ENCODE results near the gene GSTM2.
A peak's percentile ranks its signal among the peaks of the same experiment; 100 is the strongest.

The GSTM2 gene

DNA sequence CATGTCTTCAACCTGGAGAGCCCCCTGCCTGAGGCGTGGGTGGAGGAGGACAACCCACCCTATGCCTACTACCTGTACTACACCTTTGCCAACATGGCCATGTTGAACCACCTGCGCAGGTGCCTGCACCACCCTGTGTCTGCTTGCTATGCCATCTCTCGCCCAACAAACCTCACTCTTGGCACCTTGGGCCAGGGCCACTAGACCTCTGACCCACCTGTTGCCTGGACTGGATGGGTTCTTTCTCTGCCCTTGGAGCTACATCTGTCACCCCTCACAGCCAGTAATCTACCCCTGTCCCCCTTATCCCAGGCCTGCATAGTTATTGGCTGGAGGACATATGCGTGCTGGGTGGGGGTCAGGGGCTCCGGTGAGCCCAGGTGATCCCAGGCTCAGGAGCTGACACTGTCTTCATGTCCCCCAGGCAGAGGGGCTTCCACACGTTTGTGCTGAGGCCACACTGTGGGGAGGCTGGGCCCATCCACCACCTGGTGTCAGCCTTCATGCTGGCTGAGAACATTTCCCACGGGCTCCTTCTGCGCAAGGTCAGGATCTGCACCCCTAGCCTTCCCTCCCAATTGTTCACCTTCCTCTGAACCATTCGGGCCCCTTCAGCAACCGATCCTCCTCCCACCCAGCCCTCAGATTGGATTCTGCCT is 38.4 kb upstream of the GSTM2 start:
- no peak for DNase-seq (ENCODE audit: low read depth in 2 of 2)

DNA sequence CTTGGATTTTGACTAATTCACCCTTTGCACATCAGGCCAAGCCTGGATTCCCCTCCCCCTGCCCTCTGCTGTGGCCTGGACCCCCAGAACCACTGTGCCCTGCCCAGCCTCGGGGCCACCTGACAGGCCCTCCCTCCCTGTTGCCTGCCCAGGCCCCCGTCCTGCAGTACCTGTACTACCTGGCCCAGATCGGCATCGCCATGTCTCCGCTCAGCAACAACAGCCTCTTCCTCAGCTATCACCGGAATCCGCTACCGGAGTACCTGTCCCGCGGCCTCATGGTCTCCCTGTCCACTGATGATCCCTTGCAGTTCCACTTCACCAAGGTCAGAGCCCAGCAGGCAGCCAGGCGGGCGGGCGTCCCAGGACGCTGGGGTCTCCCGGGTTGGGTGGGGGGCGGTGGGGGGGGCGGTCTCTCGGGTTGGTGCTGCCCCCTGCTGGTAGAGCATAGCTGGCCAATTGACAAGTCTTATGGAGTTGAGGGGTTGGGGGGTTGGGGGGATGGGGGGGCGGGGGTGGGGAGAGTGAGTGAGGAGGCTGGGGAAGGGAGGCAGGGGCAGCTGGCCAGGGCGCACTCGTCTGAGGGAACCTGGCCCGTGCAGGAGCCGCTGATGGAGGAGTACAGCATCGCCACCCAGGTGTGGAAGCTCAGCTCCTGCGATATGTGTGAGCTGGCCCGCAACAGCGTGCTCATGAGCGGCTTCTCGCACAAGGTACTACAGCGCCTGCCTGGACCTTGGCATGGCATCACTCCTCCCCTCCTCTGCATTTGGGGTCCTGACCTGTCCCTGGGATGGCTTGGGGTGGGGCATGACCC is 37.6 kb upstream of the GSTM2 start:
- DNase-seq (ENCODE audit: low read depth in 2 of 2) = no peak

DNA sequence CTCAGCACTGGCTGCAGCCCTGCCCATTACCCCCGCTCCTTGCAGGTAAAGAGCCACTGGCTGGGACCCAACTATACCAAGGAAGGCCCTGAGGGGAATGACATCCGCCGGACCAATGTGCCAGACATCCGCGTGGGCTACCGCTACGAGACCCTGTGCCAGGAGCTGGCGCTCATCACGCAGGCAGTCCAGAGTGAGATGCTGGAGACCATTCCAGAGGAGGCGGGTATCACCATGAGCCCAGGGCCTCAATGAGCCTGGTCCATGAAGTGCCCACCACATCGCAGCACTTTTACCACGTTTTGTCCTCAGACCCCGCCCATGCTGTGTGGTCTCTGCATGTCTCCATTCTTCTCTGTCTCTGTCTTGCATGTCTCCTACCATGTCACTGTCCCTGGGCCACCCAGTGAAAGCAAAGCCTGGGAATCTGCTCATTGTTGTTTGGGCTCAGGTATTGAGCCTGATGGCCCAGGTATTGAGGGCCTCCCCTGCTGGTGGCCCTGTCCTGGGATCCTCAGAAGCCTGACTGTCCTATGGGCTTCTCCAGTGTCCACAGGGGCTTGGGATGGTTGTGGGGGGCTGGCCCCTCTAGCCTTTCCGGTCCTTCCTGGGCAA is 36.9 kb upstream of the GSTM2 start:
- DNase-seq (ENCODE audit: low read depth in 2 of 2) = no peak

DNA sequence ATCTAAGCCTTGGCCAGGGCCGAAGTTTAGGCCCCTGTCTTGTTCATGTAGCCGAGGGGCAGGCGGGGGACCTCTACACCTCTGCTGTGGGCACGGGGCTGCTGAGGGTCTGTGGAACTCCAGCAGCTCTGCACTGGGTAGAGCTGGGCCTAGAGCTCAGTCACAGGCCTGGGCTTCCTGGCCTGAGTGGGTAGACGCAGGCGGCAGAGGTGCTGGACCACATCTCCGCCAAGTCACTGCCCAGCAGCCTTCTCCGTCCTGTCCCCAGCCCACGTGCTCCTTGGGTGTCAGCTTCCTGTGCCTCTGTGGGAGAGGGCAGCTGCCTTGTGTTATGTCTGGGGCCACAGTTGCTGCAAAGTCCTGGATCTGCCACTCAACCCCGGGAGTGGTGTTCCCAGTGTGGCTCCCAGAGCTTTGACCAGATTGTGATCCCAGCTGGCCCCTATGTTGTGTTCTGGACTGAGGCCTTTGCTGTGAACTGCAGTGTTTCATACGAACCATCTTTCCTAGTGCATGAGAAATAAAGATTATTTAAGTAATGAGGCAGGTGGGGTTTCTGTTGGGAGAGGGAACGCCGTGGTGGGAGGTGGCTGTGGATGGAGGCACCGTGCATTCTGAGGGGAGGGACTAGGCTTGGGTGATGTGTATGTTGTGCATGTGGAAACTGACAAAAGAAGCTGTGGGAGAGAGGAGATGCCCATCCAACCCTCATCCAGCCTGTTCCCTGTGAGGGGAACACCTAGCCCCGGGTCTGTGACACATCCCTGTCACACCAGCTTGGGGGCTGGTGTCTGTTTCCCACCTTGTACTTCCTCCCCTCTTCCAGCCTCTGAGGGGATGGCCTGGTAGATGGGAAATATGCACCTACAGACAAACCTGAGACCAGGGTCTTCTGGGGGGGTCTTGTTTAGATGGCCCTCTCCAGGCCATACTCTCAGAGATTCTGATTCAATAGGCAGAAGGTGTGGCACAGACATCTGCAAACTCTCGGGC is 36.0 kb upstream of the GSTM2 start:
- no peak for DNase-seq (ENCODE audit: low read depth in 2 of 2)

DNA sequence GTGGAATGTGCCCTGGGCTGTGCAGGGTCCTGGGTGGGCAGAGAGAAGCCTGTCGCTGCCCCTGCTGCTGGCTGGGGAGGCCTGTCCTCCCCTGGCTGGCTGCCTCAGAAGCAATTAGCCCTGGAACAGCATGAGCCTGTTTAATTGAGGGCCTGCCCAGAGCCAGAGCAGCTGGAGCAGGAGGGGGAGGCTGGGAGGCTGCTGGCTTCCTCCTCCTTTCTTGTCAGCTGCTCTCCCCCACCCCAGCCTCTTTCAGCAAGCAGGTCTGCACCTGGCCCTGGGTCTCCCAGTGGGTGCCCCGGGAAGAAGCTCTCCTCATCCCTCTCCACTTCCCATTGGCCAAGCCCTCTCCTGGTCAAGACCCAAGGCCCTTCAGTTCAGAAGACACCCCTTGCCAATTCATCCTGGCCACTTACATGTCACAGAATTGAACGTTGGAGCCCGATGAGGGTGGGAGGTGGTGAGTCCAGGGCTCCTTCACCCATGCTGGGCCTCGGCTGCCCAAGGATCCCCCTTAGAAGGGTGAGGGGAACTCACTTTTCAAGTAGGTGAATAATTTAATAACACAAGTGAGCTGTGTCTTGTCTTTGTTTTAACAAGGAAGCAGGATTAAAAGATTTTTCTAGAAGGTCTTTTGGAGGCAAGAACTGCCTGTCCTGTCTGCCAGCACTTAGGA is 35.0 kb upstream of the GSTM2 start:
- no peak for DNase-seq (ENCODE audit: low read depth in 2 of 2)

DNA sequence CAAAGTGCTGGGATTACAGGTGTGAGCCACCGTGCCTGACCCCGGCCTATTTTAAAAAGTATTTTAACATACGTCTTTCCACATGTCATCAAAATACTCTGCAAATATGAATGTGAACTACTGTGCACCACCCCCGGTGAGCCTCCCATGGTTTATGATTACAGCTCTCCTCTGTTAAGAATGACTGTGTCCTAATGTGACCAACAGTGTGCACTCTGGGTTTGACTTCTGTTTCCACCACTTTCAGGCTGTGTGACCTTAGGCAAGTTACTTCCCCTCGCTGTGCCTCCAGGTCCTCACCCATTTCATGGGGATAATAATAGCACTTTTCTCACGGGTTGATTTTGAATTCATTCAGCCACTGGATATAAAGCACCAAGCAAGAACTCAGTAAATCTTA is 33.6 kb upstream of the GSTM2 start:
- DNase-seq (ENCODE audit: low read depth in 2 of 2) = no peak

DNA sequence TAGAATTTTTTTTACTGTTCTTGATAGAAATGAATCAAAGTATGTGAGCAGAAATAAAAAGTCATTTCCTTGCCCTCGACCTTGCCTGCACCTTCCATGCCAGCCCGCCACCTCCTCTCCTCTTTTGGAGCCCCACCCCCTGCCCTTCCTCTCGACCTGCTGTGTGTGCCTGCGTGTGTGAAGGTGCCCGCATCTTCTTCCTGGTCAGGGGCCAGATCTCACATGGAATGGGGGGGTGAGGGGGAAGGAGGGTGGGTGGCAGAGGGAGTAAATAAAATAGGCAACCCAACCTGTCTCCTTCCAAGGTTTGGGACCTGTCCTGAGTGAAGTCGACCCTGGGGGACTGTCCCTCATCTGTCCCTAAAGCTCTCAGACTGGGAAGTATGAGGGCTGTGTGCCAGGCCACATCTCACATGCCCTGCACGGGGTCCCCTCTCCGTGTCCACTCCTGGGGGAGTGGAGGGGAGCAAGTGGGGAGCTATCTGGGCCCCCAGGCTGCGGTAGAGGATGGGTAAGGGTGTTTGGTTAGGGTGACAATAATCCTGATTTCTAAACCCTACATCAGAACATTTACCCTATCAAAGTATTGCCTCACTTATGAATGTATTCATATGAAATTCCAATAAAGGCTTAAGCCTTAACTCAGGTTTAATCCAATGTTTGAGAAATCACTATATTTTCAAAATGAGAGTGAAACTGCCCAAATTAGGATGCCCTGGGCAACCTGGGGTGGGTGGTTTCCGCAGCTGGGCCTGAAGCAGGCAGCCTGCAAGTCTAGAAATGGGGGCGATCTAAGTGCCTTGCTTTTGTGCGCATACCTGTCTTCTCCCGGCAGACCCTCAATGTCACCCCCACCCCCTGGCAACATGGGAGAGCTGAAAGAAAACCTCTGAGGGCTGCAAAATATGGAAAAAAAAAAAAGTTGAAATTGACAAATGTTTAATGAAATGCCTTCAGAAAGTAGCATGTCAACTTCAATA is 32.8 kb upstream of the GSTM2 start:
- no peak for DNase-seq (ENCODE audit: low read depth in 2 of 2)

DNA sequence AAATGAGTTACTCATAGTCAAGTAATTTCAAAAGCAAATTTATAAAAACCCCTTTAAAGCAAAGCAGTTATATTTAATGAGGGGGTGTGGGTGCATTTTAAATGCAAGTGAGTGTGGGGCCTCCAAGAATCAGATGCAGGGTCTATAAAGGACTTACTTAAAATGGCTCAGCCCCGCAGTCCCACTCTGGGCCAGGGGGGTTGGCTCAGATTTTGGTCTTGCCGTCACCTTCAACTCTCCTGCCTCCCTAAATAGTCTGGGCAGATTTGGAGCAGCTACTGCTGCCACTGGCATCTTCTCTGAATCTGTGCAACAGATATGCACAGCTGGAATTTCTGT is 32.0 kb upstream of the GSTM2 start:
- DNase-seq (ENCODE audit: low read depth in 2 of 2) = no peak

DNA sequence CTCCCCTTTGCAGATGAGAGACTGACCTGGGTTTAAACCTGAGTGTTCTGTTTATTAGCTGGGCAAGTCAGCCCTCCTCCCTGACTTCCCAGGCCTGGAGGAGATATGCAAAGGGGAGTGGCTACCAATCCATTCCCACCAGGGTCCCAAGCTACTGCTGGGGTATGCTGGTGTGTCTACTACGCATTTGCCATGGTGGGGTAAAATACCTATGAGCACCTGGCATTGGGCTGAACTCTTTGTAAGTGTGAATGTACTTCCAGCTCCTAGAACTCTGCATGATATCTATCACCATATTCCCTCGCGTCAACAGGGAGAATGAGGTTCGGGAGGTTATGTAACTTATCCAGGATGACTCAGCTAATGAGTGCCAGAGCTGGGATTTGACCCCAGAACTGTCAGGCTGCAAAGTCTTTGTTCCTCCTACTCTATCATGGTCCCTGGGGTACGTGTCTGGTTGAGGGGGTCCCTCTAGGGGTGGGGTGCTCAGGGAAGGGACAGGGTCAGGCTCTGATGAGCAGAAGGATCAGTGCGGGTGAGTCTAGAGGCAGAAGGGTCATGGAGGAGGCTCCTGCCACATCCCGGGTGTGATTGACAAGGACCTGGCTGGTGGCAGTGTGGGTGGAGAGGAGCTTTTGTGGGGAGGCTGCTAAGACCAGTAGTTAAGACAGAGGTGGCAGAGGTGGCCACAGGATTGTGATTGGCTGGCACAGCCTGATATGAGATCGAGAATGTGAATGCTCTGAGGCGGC is 31.5 kb upstream of the GSTM2 start:
- no peak for DNase-seq (ENCODE audit: low read depth in 2 of 2)

DNA sequence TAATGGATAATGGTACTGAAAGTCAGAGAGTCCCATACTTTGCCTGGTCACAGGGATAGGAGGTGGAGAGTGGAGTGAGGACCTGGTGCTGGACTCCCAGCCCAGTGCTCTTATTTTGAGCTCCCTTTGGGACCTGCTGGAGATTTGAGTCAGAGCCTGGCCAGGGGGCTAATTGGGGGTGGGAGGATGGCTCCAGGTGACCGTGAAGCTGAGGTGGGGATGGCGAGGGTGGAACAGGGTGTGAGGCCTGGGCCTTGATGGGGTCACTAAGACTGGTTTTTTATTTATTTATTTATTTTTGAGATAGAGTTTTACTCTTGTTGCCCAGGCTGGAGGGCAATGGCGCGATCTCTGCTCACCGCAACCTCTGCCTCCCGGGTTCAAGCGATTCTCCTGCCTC is 30.4 kb upstream of the GSTM2 start:
- no peak for DNase-seq (ENCODE audit: low read depth in 2 of 2)

DNA sequence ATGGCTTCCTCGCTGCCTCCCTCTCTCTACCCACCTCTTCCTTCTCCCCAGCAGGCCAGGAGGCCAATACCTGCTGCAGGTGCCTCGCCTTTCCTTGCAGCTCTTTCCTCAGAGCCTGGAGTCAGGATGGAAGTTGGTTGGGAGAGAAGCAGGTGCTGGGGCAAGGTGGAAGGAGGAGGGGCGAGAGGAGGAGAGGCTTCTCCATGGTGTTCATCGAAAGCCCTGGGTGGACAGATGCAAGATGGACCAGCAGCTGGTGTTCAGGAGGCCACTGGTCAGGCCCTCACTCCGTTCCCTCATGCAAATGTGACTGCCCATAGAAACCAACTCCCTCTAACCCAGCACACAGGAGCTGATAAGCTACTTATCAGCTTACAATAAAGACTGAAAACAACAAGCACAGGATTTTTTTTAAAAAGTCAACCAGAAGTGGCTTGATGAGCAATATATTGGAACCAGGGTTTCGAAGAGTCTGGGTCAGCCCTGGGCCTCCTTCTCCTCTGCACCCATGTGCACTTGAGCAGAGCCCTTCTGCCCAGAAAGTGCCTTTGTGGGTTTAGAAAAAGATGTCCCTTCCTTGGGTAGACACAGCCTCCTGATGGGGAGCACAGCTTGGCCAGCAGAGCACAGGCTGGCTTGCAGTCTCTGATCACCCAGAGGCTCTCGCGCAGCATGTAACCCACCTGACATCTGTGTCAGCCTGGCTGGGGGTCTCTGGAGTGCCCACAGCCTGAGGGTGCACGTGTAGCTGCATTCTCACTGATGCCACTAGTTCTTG is 28.6 kb upstream of the GSTM2 start:
- no peak for DNase-seq (ENCODE audit: low read depth in 2 of 2)

DNA sequence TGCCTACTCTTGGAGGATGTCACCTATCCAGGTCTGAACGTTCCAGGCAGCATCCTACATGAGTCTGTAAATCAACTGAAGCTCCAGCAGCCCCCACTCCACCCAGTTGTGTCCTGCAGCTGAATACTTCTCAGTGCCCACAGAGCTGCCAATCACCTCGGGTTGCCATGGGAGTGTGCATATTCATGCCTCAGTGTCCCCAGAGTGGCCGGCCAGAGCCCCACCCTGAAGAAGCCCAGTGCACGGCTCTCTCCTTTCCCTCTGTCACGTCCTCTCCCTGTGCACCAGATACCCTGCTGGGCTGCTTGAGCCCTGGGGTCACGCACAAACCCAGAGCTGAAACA is 28.0 kb upstream of the GSTM2 start:
- DNase-seq (ENCODE audit: low read depth in 2 of 2) = no peak

DNA sequence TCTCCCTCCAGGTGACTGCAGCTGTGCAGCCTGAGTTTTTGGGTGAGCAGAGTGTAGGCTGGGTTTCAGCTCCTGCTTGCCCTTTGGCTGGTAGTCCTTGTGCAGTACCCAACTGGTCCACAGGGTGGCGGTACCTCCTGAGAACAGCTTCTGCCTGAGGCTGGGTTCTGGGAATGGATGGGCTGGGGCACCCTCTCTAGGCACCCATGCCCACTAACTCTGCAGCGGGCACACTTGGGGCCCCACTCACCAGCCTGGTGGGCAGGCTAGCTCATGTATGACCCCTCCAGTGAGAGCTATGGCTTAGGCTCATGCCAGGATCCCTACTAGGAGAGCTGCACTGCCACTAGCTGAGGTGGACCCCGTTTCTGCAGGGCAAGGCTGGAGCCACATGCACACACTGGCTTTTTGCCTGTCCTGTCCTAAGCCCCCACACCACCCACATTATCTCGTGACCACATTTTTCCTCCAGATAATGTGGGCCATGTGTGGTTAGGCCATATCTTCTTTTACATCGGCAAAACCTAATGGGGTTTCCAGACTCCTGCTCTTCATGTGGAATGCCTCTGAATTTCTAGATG is 27.5 kb upstream of the GSTM2 start:
- peak; percentile 84 to 88 for DNase-seq (ENCODE audit: low read depth in 2 of 2)

DNA sequence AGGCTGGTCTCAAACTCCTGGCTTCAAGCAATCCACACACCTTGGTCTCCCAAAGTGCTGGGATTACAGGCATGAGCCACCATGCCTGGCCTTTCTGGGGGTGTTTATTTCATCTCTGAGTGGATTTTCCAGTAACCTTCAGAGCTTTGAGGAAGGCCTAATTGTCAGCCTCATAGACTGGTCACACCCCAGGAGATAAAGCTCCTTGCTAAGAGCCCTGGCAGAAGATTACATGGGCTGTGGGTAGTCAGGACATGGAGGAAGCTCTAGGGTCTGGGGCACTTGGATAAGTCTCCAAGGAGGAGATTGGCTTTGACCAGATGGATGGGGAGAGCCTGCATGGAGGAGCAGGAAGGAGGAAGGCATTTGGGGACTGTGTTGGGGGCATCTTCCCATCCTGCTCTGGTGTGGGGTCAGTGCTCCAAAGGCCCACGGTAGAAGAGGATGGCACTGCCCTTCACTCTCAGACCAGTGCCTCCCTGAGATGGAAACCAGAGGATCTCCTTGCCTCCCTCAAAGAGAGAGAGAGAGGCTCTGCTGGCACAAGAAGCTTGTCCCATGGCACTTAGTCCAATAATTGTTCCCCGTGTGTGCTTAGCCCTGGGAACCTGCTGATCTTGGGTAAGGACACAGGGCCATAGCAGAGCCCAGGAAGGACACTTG is 26.6 kb upstream of the GSTM2 start:
- no peak for DNase-seq (ENCODE audit: low read depth in 2 of 2)

DNA sequence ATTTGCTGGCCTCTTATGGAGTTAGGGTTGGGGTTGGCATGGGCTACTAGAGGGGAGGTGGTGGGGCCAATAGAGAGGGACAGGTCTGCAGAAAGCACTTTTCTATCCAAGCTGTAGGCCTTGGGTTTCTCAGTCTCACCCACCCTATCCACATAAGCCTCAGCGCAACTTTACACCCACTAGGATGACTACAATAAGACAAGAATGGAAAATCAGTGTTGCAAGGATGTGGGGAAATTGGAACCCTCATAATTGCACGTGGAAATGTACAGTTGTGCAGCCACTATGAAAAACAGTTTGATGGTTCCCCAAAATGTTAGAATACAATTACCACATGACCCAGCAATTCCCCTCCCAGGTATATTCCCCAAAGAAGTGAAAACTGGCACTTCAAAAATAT is 26.0 kb upstream of the GSTM2 start:
- no peak for DNase-seq (ENCODE audit: low read depth in 2 of 2)

DNA sequence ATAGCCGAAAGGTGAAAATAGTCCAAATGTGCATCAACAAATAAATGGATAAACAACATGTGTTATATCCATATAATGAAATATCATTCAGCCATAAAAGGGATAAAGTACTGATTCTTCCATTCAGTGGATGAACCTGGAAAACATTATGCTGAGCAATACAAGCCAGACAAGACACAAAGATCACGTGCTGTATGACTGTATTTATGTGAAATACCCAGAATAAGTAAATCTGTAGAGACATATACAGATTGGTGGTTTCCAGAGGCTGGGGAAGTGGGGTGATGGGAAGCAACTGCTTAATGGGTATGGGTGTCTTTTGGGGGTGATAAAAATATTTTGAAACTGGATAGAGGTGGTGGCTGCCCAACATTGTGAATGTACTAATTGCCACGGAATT is 25.2 kb upstream of the GSTM2 start:
- no peak for DNase-seq (ENCODE audit: low read depth in 2 of 2)

DNA sequence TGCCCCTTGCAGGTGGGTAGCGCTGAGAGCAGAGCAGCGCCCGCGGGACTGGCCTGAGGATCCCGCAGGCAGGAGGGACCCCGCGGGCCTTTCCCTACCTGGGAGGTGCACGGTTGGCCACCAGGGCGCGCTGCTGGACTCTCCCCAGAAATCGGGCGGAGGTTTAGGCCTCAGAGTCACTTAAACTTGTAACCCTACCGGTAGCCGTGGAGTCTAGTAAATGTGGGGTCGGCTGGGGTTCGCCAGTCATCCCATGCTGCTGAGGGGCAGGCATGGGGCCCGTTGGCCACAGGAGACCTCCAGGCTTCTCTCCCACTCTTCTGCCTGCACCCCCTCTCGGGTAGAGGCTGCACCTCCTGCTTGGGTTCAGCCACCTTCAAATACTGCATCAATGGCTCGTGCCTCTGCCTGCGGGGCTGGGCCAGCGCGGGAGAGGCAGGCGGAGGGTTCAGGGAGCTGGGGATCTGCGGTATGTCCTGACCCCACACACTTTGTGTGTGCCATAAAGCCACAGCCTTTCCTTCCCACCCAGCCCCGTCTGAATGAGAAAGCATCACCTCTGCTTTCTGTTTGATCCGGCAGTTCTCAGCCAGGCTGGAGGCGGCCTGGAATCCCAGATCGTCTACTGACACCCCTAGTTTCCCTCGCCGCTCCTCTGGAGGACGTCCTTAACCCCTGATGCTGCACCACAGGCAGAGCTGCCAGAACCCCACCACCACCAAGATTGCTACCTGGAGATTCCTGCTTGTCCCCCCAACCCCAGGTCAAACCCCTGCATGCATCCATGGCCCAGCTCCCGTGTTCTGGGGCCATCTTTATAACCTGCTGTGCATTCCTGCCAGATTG is 24.2 kb upstream of the GSTM2 start:
- DNase-seq (ENCODE audit: low read depth in 2 of 2) = peak; percentile 79 to 87

Measured in stimulated activated CD4-positive, alpha-beta T cell treated with anti-CD3 and anti-CD28 coated beads, Interleukin-15, amount 100 ng/mL, for 48 hours (primary cell).